ENCODE results near the gene SLC6A16.
"Not testable (repeated sequence)": the region's sequence is repeated elsewhere in the genome, so short reads cannot be mapped to it uniquely, and the experiment has no call there.

The SLC6A16 gene

DNA sequence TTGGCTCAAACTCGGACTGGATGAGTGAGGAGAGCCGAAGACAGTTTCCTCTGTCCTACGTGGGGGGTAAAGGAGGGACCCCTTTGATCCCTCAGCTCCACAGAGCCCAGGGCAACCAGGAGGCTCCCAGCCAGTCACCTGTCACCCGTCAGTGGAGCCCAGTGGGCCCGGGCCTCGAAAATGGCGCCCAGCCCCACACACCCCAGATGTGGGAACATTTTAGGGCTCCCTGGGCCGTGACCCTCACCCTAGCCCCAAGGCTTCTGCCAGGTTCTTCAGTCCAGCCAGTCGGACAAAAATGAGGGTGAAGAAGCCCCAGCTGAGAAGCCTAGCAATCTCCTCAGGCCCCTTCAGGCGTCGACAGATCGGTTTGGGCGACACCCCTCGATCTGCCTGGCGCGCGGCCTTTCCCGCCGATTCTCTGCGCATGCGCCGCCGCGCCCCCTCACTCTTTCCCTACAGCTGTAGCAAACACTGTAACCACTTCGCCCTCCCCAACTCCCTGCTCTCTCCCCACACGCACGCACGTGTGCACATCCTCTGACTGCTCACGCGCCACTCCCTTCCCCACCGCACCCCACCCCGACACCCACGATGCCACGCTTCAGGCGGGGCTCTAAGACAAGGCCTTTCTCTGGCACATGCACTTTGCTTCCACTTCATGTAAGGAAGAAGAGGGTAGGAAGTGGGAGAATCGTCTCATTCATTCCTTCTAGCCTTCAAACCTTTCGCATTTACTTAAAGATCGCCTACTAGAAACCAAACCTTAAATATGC lies at the start of gene SLC6A16:
Gene SLC6A16 (minus strand): TSS at position 391 of the 776 bp plus-strand sequence. CDS start 13,844 bp downstream, outside the sequence.
- TF ChIP-seq, protein P1, sequence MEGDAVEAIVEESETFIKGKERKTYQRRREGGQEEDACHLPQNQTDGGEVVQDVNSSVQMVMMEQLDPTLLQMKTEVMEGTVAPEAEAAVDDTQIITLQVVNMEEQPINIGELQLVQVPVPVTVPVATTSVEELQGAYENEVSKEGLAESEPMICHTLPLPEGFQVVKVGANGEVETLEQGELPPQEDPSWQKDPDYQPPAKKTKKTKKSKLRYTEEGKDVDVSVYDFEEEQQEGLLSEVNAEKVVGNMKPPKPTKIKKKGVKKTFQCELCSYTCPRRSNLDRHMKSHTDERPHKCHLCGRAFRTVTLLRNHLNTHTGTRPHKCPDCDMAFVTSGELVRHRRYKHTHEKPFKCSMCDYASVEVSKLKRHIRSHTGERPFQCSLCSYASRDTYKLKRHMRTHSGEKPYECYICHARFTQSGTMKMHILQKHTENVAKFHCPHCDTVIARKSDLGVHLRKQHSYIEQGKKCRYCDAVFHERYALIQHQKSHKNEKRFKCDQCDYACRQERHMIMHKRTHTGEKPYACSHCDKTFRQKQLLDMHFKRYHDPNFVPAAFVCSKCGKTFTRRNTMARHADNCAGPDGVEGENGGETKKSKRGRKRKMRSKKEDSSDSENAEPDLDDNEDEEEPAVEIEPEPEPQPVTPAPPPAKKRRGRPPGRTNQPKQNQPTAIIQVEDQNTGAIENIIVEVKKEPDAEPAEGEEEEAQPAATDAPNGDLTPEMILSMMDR (IDR thresholded peaks at IDR 0.05; ENCODE audit: insufficient read depth, low read length, poor library complexity, severe bottlenecking), result no peak
- no peak for DNase-seq (ENCODE audit: extremely low read depth, insufficient read length)
- no peaks in the 10 kb centered on the region for H3K27me3 ChIP-seq (replicated peaks; ENCODE audit: control insufficient read depth, insufficient read depth, low read length)

DNA sequence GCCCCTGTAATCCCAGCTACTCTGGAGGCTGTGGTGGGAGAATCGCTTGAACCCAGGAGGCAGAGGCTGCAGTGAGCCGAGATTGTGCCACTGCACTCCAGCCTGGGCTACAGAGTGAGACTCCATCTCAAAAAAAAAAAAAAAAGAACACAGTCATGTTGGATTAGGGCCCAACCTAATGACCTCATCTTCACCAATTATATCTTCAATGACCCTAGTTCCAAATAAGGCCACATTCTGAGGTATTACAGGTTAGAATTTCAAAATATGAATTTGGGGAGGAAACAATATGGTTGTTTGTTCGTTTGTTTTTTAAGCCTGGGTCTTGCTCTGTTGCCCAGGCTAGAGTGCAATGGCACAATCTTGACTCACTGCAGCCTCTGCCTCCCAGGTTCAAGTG lies 48.2 kb upstream of the SLC6A16 start:
- not testable (repeated sequence) for H3K36me3 ChIP-seq (ENCODE audit: control insufficient read depth, insufficient read depth, low read length); H3K4me3 ChIP-seq (replicated peaks; ENCODE audit: low read depth, low read length); H3K27me3 ChIP-seq (replicated peaks; ENCODE audit: control insufficient read depth, insufficient read depth, low read length); DNase-seq (ENCODE audit: extremely low read depth, insufficient read length)

More for the DNA sequence above, at the start of gene SLC6A16:
- Histone ChIP-seq H3K4me3 (replicated peaks; ENCODE audit: low read depth, low read length) (no peak within 1 kb of the TSS), H3K36me3 (ENCODE audit: control insufficient read depth, insufficient read depth, low read length) (no peaks in the 10 kb centered on the region; the same call in 1 of the 2 replicates)

- no peaks in the 10 kb centered on the region; the same call in 1 of the 2 replicates for H3K27me3 ChIP-seq (replicated peaks; ENCODE audit: control insufficient read depth, insufficient read depth, low read length)
- TF ChIP-seq, protein P1 (IDR thresholded peaks at IDR 0.05; ENCODE audit: insufficient read depth, low read length, poor library complexity, severe bottlenecking), result no peak
- H3K4me3 ChIP-seq (replicated peaks; ENCODE audit: low read depth, low read length), result no peak overlapping the region
- no peak for DNase-seq (ENCODE audit: extremely low read depth, insufficient read length)
- no peaks in the 10 kb centered on the region for H3K36me3 ChIP-seq (ENCODE audit: control insufficient read depth, insufficient read depth, low read length)
Observed at GRCh38 chr19:49371184-49371583, 46.2 kb upstream of the SLC6A16 start.

- Histone ChIP-seq H3K36me3 (ENCODE audit: control insufficient read depth, insufficient read depth, low read length) (no peaks in the 10 kb centered on the region), H3K27me3 (replicated peaks; ENCODE audit: control insufficient read depth, insufficient read depth, low read length) (no peaks in the 10 kb centered on the region; the same call in 1 of the 2 replicates), H3K4me3 (replicated peaks; ENCODE audit: low read depth, low read length) (no peak overlapping the region)
- TF ChIP-seq, protein P1 (IDR thresholded peaks at IDR 0.05; ENCODE audit: insufficient read depth, low read length, poor library complexity, severe bottlenecking), result no peak
- DNase-seq (ENCODE audit: extremely low read depth, insufficient read length), result no peak
Observed at GRCh38 chr19:49368711-49369358, 43.8 kb upstream of the SLC6A16 start.

GRCh38 chr19:49366110-49366509 lies 41.1 kb upstream of the SLC6A16 start:
- Histone ChIP-seq H3K36me3 (ENCODE audit: control insufficient read depth, insufficient read depth, low read length) (no peaks in the 10 kb centered on the region), H3K27me3 (replicated peaks; ENCODE audit: control insufficient read depth, insufficient read depth, low read length) (no peaks in the 10 kb centered on the region; the same call in none of the 2 replicates), H3K4me3 (replicated peaks; ENCODE audit: low read depth, low read length) (no peak overlapping the region)
- TF ChIP-seq, protein P1 (IDR thresholded peaks at IDR 0.05; ENCODE audit: insufficient read depth, low read length, poor library complexity, severe bottlenecking), result no peak
- DNase-seq (ENCODE audit: extremely low read depth, insufficient read length), result no peak

GRCh38 chr19:49364083-49364737 lies 39.2 kb upstream of the SLC6A16 start:
- TF ChIP-seq, protein P1 (IDR thresholded peaks at IDR 0.05; ENCODE audit: insufficient read depth, low read length, poor library complexity, severe bottlenecking), result no peak
- H3K36me3 ChIP-seq (ENCODE audit: control insufficient read depth, insufficient read depth, low read length), result no peaks in the 10 kb centered on the region
- DNase-seq (ENCODE audit: extremely low read depth, insufficient read length), result no peak
- H3K27me3 ChIP-seq (replicated peaks; ENCODE audit: control insufficient read depth, insufficient read depth, low read length), result no peaks in the 10 kb centered on the region; the same call in 1 of the 2 replicates
- H3K4me3 ChIP-seq (replicated peaks; ENCODE audit: low read depth, low read length), result no peak overlapping the region; the same call in 1 of the 2 replicates
